Breast epithelium (tissue), 3 donors: ENCODE results near the gene G0S2.

Experiments
- POLR2A ChIP-seq: fragments of 450-650 bp; IDR thresholded peaks from one replicate; pipeline ENCODE4 v1.6.1; 2016; ENCODE audit warnings: antibody characterized with exemption, mild to moderate bottlenecking, moderate library complexity
- TF ChIP-seq, protein P1 (sequence below), 3 donors: fragments of 450-650 bp; IDR thresholded peaks; one replicate each; pipeline ENCODE4 v1.5.1; 2016 to 2017; ENCODE audit warnings: antibody characterized with exemption in 3 of 3, mild to moderate bottlenecking in 3 of 3, moderate library complexity in 3 of 3

DNA sequence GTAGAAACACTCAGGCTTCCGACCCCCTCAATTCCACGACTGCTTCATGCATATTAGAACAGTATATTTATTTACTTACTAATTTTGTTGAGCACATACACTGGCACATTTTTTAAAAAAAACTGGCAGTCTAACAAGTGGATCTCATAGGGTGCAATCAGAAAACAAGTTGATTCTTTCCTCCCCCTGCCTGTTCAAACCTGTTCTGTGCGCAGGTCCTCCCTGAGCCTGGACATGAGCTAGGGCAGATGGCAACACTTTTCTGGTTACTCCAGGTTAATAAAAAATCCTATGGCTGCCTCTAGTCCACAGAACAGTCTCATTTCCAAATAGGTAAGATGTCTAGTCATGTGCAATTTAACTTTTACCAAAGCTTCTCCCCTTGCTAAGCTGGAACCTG, 48.1 kb downstream of the G0S2 start:
- TF ChIP-seq, protein P1, sequence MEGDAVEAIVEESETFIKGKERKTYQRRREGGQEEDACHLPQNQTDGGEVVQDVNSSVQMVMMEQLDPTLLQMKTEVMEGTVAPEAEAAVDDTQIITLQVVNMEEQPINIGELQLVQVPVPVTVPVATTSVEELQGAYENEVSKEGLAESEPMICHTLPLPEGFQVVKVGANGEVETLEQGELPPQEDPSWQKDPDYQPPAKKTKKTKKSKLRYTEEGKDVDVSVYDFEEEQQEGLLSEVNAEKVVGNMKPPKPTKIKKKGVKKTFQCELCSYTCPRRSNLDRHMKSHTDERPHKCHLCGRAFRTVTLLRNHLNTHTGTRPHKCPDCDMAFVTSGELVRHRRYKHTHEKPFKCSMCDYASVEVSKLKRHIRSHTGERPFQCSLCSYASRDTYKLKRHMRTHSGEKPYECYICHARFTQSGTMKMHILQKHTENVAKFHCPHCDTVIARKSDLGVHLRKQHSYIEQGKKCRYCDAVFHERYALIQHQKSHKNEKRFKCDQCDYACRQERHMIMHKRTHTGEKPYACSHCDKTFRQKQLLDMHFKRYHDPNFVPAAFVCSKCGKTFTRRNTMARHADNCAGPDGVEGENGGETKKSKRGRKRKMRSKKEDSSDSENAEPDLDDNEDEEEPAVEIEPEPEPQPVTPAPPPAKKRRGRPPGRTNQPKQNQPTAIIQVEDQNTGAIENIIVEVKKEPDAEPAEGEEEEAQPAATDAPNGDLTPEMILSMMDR (IDR thresholded peaks at IDR 0.05), result no peak
- TF ChIP-seq POLR2A, result no peak
